ELF-1 (cell line): ENCODE results near the gene FKBP15.

ENCODE experiments used
- DNase-seq: peaks from one replicate; pipeline ENCODE4 v3.0.0-alpha.2; 2016; ENCODE audit warnings: low read depth, low spot score

FKBP15 gene

DNA sequence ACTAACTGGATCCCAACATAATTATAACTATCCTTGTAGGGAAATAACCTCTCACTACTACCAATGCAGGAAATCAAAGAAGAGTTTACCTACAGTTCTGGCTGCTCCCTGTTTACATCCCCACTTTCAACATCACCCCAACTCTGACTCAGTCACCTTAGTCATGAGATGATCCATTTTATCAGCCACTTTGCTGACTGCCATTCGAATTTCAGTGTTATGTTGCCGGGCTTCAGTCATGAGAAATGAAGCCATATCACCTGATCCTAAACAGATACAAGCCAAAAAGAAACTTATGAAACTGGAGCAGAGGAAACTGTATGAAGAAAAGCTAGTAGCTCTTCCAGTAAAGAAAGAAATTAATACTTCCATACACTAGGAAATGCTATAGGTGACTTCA, 36.5 kb downstream of the FKBP15 start:
- DNase-seq: no peak

GRCh38 chr9:113183956-113184488, 37.1 kb downstream of the FKBP15 start:
- DNase-seq: no peak

DNA sequence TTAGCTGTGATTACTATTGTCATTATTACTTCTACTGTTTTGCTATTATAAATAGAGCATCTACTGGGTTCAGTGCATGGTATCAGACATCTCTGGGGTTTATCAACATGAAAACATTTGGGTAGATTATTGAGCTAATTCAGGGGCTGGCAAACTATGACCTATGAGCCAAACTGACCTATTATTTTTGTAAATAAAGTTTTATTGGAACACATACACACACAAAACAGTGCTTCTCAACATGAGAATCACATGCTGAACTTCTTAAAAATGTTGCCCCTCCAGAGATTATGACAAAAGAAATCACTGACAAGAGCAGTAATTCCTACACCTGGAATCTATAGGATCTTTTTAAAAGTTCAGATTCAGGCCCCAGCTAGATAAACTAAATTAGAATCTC, 39.9 kb downstream of the FKBP15 start:
- DNase-seq: no peak

GRCh38 chr9:113179839-113180238, 41.2 kb downstream of the FKBP15 start:
- DNase-seq: no peak

GRCh38 chr9:113178087-113178486, 43.0 kb downstream of the FKBP15 start:
- DNase-seq: no peak

GRCh38 chr9:113177251-113177650, 43.8 kb downstream of the FKBP15 start:
- no peak for DNase-seq

- no peak for DNase-seq
Measured at GRCh38 chr9:113176803-113177202, 44.3 kb downstream of the FKBP15 start.

GRCh38 chr9:113173341-113173740, 47.7 kb downstream of the FKBP15 start:
- DNase-seq: no peak

- no peak for DNase-seq
Measured at GRCh38 chr9:113168809-113169208, 52.3 kb downstream of the FKBP15 start.

- DNase-seq: no peak
Measured at GRCh38 chr9:113166039-113166438, 55.0 kb downstream of the FKBP15 start.

DNA sequence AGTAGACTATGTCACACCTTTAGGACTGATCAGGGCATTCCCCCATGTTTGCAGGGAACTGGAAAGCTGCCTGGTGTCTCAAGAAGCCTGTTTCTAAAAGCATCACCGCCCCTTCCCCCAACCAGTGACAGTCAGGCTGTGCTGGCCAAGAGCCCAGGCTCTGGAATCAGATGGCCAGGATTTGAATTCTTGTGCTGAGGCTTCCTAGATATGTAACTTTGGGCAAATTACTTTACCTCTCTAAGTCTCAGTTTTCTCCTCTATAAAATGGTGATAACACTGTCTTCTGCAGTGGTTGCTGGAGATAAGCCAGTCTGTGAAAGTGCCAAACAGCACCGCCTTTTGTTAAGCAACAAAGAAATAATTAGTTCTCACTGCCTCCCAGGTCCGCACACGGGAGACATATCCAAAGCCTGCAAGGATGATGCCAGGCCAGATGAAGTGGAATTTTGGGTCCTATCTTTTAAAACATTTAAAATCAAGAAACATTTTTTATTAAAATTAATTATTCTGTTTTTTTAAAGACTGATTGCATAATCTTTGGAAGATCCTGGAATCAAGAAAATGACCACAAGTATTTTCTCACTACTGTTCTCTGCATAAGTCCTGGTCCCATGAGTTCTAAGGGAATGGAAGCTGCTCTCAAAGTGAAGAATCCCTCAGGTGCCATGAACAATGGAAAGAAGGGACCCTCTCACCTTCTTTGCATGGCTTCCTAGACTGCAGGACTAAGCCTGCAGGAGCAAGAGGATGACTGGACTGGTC, 56.4 kb downstream of the FKBP15 start:
- no peak for DNase-seq

DNA sequence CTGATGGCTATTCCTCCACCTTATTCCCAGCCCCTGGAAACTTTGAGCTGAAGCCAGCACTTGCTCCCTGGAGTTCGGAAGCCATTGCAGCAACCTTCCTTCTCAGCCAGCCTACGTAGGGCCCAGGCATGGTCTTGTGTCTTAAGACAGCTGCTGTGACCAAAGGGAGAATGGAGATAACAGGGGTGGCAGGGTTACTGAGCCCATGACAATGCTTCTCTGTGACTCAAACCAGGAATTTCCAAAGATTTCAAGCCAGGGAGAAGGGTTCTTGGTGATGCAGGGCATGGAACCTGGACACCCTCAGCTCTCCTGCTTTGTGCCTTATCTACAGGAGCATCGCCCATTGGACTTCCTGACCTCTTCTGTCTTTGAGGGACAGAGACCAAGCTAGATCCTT, 58.1 kb downstream of the FKBP15 start:
- no peak for DNase-seq

DNA sequence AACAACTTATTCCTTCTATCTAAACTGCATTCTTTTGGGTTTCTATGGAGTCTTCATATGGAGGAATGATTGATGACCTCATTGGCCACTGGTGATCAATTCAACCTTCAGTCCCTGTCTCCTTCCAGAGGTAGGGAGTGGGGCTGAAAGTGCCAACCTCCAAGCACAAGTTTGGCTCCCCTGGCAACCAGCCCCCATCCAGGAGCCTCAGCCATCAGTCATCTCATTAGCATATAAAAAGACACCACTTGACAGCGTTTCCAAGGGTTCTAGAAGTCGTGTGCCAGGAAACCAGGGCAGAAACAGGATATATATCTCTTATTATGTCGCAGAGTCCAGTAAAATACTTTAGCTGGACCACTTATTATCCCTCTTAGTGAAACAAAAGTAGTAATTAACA, 60.5 kb downstream of the FKBP15 start:
- DNase-seq: peak; percentile 42

DNA sequence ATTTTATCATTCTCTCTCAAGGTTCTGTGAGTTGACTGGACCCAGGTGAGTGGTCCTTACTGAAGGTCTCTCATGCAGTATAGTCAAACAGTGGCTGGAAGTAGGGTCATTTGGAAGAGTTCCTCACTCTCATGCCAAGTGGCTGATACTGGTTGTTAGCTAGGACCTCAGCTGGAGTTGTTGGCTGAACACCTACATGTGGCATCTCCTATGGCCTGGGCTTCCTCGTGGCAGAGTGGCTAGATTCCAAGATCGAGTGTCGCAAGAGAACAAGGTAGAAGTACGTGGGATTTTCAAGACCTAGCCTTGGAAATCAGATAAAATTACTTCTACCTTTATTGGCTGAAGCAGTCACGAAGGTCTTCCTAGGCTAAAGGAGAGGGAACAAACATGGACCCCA, 62.6 kb downstream of the FKBP15 start:
- DNase-seq: no peak

GRCh38 chr9:113156880-113157279, 64.2 kb downstream of the FKBP15 start:
- DNase-seq: no peak

- DNase-seq: no peak
Measured at GRCh38 chr9:113155911-113156588, 65.0 kb downstream of the FKBP15 start.

DNA sequence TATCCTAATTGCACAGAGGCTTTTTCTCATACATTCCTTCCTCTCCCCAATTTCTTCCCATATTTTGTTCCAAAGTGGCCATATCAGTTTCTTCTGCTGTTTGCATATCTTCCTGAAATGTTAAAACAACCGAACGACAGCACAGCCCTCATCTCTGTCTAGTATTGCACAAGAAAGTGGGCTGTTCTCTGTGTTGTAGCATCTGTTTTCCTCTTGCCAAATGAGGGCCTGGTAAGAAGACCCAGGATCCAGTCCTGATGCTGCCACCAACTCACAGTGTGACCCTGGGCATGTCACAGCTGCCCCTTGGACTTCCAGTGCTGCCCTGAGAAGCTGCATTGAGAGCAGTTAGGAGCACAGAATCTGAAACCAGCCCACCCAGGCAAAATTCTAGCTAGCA, 66.1 kb downstream of the FKBP15 start:
- no peak for DNase-seq

GRCh38 chr9:113154471-113154870, 66.6 kb downstream of the FKBP15 start:
- no peak for DNase-seq

GRCh38 chr9:113153599-113153998, 67.5 kb downstream of the FKBP15 start:
- no peak for DNase-seq

- DNase-seq: no peak
Measured at GRCh38 chr9:113152699-113153098, 68.4 kb downstream of the FKBP15 start.

DNA sequence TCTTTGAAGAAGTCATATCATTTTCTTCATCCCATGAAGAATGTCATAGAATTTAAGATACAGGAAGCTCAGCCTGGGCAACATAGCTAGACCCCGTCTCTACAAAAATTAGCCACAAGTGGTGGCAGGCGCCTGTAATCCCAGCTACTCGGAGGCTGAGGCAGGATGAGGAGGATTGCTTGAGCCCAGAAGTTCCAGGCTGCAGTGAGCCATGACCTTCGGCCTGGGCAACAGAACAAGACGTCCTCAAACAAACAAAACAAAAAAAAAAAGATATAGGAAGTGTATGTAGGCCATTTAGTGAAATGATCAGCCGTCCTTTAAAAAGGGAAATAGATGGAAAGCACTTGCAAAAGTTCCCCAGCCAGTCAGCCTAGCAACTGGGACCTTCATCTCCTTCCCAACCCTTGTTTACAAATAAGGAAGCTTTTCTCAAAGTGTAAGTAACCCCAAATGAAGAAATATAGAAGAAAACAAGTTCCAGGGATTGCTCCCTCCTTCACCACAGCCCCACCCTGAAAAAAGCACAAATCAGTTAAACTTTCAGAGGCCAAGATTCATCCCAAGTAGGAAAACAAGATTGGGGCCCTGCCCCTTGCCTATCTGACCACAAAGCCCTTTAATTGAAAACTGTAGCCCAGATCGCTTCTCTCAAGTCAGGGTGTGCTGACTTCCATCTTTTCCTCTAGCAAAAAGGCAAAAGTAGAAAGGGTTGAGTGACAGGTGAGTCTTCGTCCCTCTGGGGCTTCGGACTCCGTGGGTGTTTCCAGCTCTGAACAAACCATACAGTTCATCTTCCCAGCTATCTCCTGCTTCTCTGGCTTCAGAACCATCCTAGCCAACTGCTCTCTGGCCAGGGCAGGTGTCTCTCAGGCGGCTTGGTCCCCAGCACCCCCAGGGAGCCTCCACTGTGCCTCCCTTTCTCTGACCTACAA, 69.1 kb downstream of the FKBP15 start:
- no peak for DNase-seq
